ENCODE data around the gene PHF19.

The PHF19 gene

GRCh38 chr9:120879446-120879845 is 2.5 kb upstream of the PHF19 start:
- H3K27ac ChIP-seq (ENCODE audit: low read depth, low read length), result no peak overlapping the region
- peaks cover 7% of the 10 kb centered on the region for H3K27me3 ChIP-seq (ENCODE audit: insufficient read depth, low read length)
- no peak overlapping the region for H4K8ac ChIP-seq (ENCODE audit: low read depth, low read length)
- H3K4me2 ChIP-seq (ENCODE audit: low read length), result no peak overlapping the region
- H4K91ac ChIP-seq (ENCODE audit: low read depth, low read length), result no peak overlapping the region
- no peak overlapping the region for H3K4ac ChIP-seq (ENCODE audit: low read depth, low read length)
- H3K79me1 ChIP-seq (ENCODE audit: low read length), result peaks cover 2% of the 10 kb centered on the region
- peaks cover 3% of the 10 kb centered on the region in 2 experiments for H3K4me1 ChIP-seq (ENCODE audit: control insufficient read depth in 1 of 2, insufficient read depth in 2 of 2, low read length in 2 of 2)
- H3K36me3 ChIP-seq (ENCODE audit: control insufficient read depth in 1 of 2, insufficient read depth in 2 of 2, low read length in 2 of 2), result peaks cover 0 to 2% of the 10 kb centered on the region in 2 experiments
- H3K9me3 ChIP-seq (ENCODE audit: insufficient read depth, low read depth, low read length), result peaks cover 4% of the 10 kb centered on the region
- no peak overlapping the region for H2BK120ac ChIP-seq (ENCODE audit: insufficient read depth, low read length, poor library complexity)
- no peak overlapping the region for H3K23ac ChIP-seq (ENCODE audit: low read length)
- no peak overlapping the region for H3K14ac ChIP-seq (ENCODE audit: low read length)
- H3K4me3 ChIP-seq (ENCODE audit: low read depth, low read length), result no peak overlapping the region
- H3K9ac ChIP-seq (ENCODE audit: low read length), result no peak overlapping the region
- no peaks in the 10 kb centered on the region for H3K79me2 ChIP-seq (ENCODE audit: control insufficient read depth, insufficient read depth, low read length, poor library complexity)
- DNase-seq, result no peak
- H2AFZ ChIP-seq (ENCODE audit: insufficient read depth, low read length, poor library complexity), result no peak overlapping the region
- H2BK12ac ChIP-seq (ENCODE audit: low read length), result no peak overlapping the region
- no peak overlapping the region for H2BK5ac ChIP-seq (ENCODE audit: low read depth, low read length, poor library complexity)
- WGBS (ENCODE audit: extremely low coverage, insufficient coverage, insufficient read length), result no CpG with 5 or more reads among the region's 6 CpGs
- H3K18ac ChIP-seq (ENCODE audit: low read length), result no peak overlapping the region
- no peak overlapping the region for H4K12ac ChIP-seq (ENCODE audit: low read depth, low read length)
- no peak overlapping the region for H2AK5ac ChIP-seq (ENCODE audit: low read length)

- Histone ChIP-seq H2BK12ac (ENCODE audit: low read length) (no peak overlapping the region), H4K12ac (ENCODE audit: low read depth, low read length) (no peak overlapping the region), H4K8ac (ENCODE audit: low read depth, low read length) (no peak overlapping the region), H3K79me2 (ENCODE audit: control insufficient read depth, insufficient read depth, low read length, poor library complexity) (no peaks in the 10 kb centered on the region), H3K27me3 (ENCODE audit: insufficient read depth, low read length) (peaks cover 7% of the 10 kb centered on the region), H3K18ac (ENCODE audit: low read length) (no peak overlapping the region), H3K9ac (ENCODE audit: low read length) (no peak overlapping the region), H3K36me3 (ENCODE audit: control insufficient read depth in 1 of 2, insufficient read depth in 2 of 2, low read length in 2 of 2) (peaks cover 3 to 6% of the 10 kb centered on the region in 2 experiments), H2AK5ac (ENCODE audit: low read length) (no peak overlapping the region), H2BK120ac (ENCODE audit: insufficient read depth, low read length, poor library complexity) (no peak overlapping the region), H3K4ac (ENCODE audit: low read depth, low read length) (no peak overlapping the region), H3K27ac (ENCODE audit: low read depth, low read length) (no peak overlapping the region), H3K79me1 (ENCODE audit: low read length) (peaks cover 2% of the 10 kb centered on the region), H2AFZ (ENCODE audit: insufficient read depth, low read length, poor library complexity) (no peak overlapping the region), H4K91ac (ENCODE audit: low read depth, low read length) (no peak overlapping the region), H3K4me3 (ENCODE audit: low read depth, low read length) (no peak overlapping the region), H2BK5ac (ENCODE audit: low read depth, low read length, poor library complexity) (no peak overlapping the region), H3K4me2 (ENCODE audit: low read length) (no peak overlapping the region), H3K9me3 (ENCODE audit: insufficient read depth, low read depth, low read length) (peaks cover 6% of the 10 kb centered on the region), H3K4me1 (ENCODE audit: control insufficient read depth in 1 of 2, insufficient read depth in 2 of 2, low read length in 2 of 2) (peaks cover 3% of the 10 kb centered on the region in 2 experiments), H3K14ac (ENCODE audit: low read length) (no peak overlapping the region), H3K23ac (ENCODE audit: low read length) (no peak overlapping the region)
- DNase-seq, result no peak
- WGBS (ENCODE audit: extremely low coverage, insufficient coverage, insufficient read length), result no CpG with 5 or more reads among the region's 8 CpGs
These were observed 1.5 kb upstream of the PHF19 start for GRCh38 chr9:120878188-120879130.

GRCh38 chr9:120877276-120878034 is 467 bp upstream of the PHF19 start:
- no peaks in the 10 kb centered on the region for H3K79me2 ChIP-seq (ENCODE audit: control insufficient read depth, insufficient read depth, low read length, poor library complexity)
- H2BK5ac ChIP-seq (ENCODE audit: low read depth, low read length, poor library complexity), result no peak overlapping the region
- H3K18ac ChIP-seq (ENCODE audit: low read length), result peak overlapping the region; percentile 12
- no peak overlapping the region for H3K27ac ChIP-seq (ENCODE audit: low read depth, low read length)
- H4K91ac ChIP-seq (ENCODE audit: low read depth, low read length), result no peak overlapping the region
- no peak overlapping the region for H2AK5ac ChIP-seq (ENCODE audit: low read length)
- no peak overlapping the region for H2AFZ ChIP-seq (ENCODE audit: insufficient read depth, low read length, poor library complexity)
- H3K9me3 ChIP-seq (ENCODE audit: insufficient read depth, low read depth, low read length), result peaks cover 6% of the 10 kb centered on the region
- H3K4me1 ChIP-seq (ENCODE audit: control insufficient read depth in 1 of 2, insufficient read depth in 2 of 2, low read length in 2 of 2), result peaks cover 3% of the 10 kb centered on the region in 2 experiments
- peaks cover 2% of the 10 kb centered on the region for H3K79me1 ChIP-seq (ENCODE audit: low read length)
- H2BK120ac ChIP-seq (ENCODE audit: insufficient read depth, low read length, poor library complexity), result no peak overlapping the region
- H3K27me3 ChIP-seq (ENCODE audit: insufficient read depth, low read length), result peaks cover 7% of the 10 kb centered on the region
- no peak overlapping the region for H3K9ac ChIP-seq (ENCODE audit: low read length)
- no CpG with 5 or more reads among the region's 63 CpGs for WGBS (ENCODE audit: extremely low coverage, insufficient coverage, insufficient read length)
- peak in 1 of 2 donors; percentile 31 for DNase-seq
- H3K23ac ChIP-seq (ENCODE audit: low read length), result no peak overlapping the region
- peak overlapping the region; percentile 46 for H3K4me2 ChIP-seq (ENCODE audit: low read length)
- H3K4me3 ChIP-seq (ENCODE audit: low read depth, low read length), result peak overlapping the region; percentile 40
- peak overlapping the region; percentile 0 for H4K8ac ChIP-seq (ENCODE audit: low read depth, low read length)
- H3K4ac ChIP-seq (ENCODE audit: low read depth, low read length), result no peak overlapping the region
- no peak overlapping the region for H2BK12ac ChIP-seq (ENCODE audit: low read length)
- H3K36me3 ChIP-seq (ENCODE audit: control insufficient read depth in 1 of 2, insufficient read depth in 2 of 2, low read length in 2 of 2), result peaks cover 3 to 8% of the 10 kb centered on the region in 2 experiments
- no peak overlapping the region for H3K14ac ChIP-seq (ENCODE audit: low read length)
- H4K12ac ChIP-seq (ENCODE audit: low read depth, low read length), result no peak overlapping the region

- Histone ChIP-seq H2AK5ac (ENCODE audit: low read length) (no peak overlapping the region), H3K23ac (ENCODE audit: low read length) (no peak overlapping the region), H3K18ac (ENCODE audit: low read length) (no peak overlapping the region), H4K12ac (ENCODE audit: low read depth, low read length) (no peak overlapping the region), H3K4me3 (ENCODE audit: low read depth, low read length) (peak overlapping the region; percentile 80), H3K4me2 (ENCODE audit: low read length) (peak overlapping the region; percentile 97), H2BK12ac (ENCODE audit: low read length) (no peak overlapping the region), H3K79me1 (ENCODE audit: low read length) (peaks cover 2% of the 10 kb centered on the region), H2BK5ac (ENCODE audit: low read depth, low read length, poor library complexity) (no peak overlapping the region), H3K14ac (ENCODE audit: low read length) (no peak overlapping the region), H3K9me3 (ENCODE audit: insufficient read depth, low read depth, low read length) (peaks cover 6% of the 10 kb centered on the region), H2AFZ (ENCODE audit: insufficient read depth, low read length, poor library complexity) (peak overlapping the region; percentile 43), H3K36me3 (ENCODE audit: control insufficient read depth in 1 of 2, insufficient read depth in 2 of 2, low read length in 2 of 2) (peaks cover 5 to 11% of the 10 kb centered on the region in 2 experiments), H3K4ac (ENCODE audit: low read depth, low read length) (no peak overlapping the region), H3K4me1 (ENCODE audit: control insufficient read depth in 1 of 2, insufficient read depth in 2 of 2, low read length in 2 of 2) (peaks cover 3% of the 10 kb centered on the region in 2 experiments), H3K27ac (ENCODE audit: low read depth, low read length) (no peak overlapping the region), H3K79me2 (ENCODE audit: control insufficient read depth, insufficient read depth, low read length, poor library complexity) (no peaks in the 10 kb centered on the region), H4K91ac (ENCODE audit: low read depth, low read length) (peak overlapping the region; percentile 32), H3K9ac (ENCODE audit: low read length) (peak overlapping the region; percentile 81), H4K8ac (ENCODE audit: low read depth, low read length) (peak overlapping the region; percentile 55), H2BK120ac (ENCODE audit: insufficient read depth, low read length, poor library complexity) (no peak overlapping the region), H3K27me3 (ENCODE audit: insufficient read depth, low read length) (peaks cover 7% of the 10 kb centered on the region)
- peak; percentile 26 to 48 for DNase-seq
- no CpG with 5 or more reads among the region's 65 CpGs for WGBS (ENCODE audit: extremely low coverage, insufficient coverage, insufficient read length)
These were observed 790 bp downstream of the PHF19 start for GRCh38 chr9:120875954-120876841.

Data from trophoblast cell (in vitro differentiated cells and primary cell).